ENCODE data around the gene LCN6.
"Not testable (repeated sequence)": the region's sequence is repeated elsewhere in the genome, so short reads cannot be mapped to it uniquely, and the experiment has no call there.

LCN6 gene

GRCh38 chr9:136704741-136705140, 43.6 kb downstream of the LCN6 start:
- DNase-seq, result not testable (repeated sequence)

DNA sequence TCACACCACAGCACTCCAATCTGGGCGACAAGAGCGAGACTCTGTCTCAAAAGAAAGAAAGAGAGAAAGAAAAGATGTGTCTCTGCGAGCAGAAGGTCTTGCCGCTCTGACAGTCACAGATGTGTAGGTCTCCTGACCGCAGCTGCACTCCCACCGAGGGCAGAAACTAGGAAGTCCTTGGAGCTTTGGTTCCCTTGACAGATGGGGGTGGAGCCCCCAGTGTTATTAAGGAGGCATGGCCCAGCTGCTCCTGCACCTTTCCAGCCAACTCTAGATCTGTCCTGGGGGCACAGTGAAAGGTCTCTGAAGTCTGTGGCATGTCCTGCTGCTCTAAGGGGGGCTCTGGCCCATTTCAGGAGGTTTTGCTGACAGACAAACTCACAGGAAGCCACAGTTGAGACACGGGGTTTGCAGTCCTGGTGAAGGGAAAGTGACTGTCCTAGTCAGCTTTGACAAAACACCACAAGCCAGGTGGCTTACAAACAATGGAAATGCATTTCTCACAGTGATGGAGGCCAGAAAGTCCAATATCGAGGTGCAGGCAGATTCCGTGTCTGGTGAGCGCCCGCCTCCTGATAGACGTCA, 45.0 kb downstream of the LCN6 start:
- no peak for DNase-seq

- DNase-seq, result no peak
These were observed 46.7 kb downstream of the LCN6 start for GRCh38 chr9:136701668-136702053.

- peak; percentile 60 for DNase-seq
These were observed 47.2 kb downstream of the LCN6 start for GRCh38 chr9:136700959-136701667.

GRCh38 chr9:136700304-136700703, 48.0 kb downstream of the LCN6 start:
- no peak for DNase-seq

DNA sequence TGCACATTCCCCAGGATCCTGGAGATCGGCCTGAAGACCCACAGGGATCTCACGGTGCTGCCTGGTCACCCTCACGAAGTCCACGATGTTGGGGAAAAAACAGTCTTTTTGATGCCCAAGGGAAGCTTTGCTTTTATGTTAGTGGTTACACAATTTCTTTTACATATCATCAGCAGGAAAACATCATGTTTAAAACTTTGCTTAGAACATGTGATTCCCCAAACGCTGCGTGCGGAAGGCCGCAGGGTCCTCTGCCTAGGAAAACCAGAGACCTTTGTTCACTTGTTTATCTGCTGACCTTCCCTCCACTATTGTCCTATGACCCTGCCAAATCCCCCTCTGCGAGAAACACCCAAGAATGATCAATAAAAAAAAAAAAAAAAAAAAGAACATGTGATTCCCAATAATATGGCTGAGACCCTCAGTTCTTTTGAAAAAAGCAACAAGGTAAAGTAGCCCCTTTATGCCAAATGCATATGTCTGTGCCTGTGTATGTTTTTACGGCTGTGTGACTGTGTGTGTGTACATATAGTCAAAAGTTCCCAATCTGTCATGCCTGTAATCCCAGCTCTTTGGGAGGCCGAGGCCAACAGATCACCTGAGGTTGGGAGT, 49.6 kb downstream of the LCN6 start:
- DNase-seq, result no peak

- no peak for DNase-seq
These were observed 50.4 kb downstream of the LCN6 start for GRCh38 chr9:136697821-136698526.

DNA sequence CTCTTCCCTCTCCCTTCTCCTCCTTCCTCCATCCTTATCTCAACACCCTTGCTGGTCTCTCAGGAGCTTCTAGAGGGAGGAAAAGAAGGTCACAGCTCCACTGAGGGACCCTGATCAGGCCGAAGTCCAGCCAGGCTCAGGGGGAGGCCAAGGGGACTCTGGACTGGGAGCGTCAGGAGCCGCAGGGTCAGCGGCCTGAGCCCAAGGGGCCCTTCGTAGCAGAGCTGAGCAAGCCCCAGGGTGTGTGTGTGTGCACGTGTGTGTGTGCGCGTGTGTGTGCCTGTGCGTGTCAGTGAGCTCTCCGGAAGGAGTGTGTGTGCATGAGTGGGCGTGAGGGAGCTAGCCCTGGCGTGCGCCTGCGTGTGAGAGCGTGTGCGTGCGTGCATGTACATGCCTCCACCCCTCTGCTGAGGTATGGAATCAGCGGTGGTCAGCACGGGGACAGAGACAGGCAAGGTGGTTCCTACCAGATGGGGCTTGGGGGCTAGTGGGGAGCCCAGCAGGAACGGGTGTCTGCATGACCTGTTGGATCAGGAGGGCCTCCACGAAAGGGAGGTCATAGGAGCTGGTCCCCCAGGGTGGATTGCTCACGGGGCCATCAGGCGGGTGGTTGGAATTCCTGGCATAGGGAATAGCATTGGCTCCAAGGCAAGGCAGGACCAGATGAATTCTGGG, 51.0 kb downstream of the LCN6 start:
- no peak for DNase-seq

GRCh38 chr9:136696502-136696901, 51.8 kb downstream of the LCN6 start:
- DNase-seq, result no peak

- no peak for DNase-seq
These were observed 52.4 kb downstream of the LCN6 start for GRCh38 chr9:136695955-136696354.

GRCh38 chr9:136695435-136695895, 52.9 kb downstream of the LCN6 start:
- no peak for DNase-seq

DNA sequence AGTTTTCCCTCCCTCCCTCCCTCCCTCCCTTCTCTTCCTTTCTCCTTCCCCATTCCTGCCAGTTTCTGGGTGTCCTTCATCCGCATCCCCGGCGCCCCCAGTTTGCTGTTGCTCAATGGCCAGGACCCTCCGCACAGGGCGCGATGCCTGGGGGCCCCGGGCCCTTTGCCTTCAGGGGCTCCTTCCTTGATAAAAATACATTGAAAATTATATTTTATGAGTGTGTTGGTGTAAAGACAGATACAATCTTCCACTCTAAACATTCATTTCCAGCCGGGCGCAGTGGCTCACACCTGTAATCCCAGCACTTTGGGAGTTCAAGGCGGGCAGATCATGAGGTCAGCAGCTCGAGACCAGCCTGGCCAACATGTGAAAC, 53.5 kb downstream of the LCN6 start:
- DNase-seq, result no peak

DNA sequence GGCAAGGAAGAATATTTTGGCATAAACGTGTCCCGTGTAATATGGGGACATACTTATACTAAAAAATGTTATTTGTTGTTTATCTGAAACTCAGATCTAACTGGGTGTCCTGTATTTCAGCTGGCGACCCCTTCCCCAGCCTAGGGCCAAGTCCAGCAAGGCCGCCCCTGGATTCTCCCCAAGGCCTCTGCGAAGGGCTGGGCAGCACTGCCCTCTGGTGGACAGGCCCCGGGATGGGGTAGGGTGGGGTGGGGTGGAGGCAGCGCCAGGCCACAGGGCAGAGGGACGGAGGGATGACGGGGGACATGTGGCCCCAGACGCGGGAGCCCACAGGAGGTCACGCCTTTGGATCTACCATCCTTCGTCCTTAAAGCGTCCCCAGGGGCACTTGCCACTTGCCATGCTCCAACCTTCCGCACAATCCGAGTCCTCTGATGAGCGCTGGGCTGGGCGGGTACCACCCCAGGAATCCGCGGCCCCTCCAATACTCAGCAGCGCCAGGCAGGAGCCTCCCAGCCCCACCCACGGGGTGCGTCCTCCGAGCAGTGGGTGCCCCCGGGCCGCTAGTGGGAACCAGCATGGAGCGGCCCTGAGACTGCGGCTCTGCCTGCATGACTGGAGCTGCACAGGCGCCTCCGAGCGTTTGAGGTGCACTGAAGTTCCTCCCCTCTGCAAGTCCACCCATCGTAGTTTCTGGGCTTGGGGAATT, 54.0 kb downstream of the LCN6 start:
- no peak for DNase-seq
